H9 (cell line): ENCODE results near the gene OTOS. TPM values are rescaled to one million over a fixed set of nuclear protein-coding genes. Genes with fewer than 3 reads are reported as not detected.

Experiments
- DNase-seq: peaks from one replicate; pipeline ENCODE4 v3.0.0-alpha.2; 2017
- H2AFZ ChIP-seq: one replicate; pipeline ENCODE4 v1.6.1; 2013; ENCODE audit warnings: mild to moderate bottlenecking, low read length, control low read depth, moderate library complexity
- H2AK5ac ChIP-seq: 2 replicates; pipeline ENCODE4 v1.6.1; 2013; ENCODE audit warnings: low read length, control low read depth, mixed read lengths; ENCODE audit not compliant: insufficient read length
- H2BK120ac ChIP-seq: one replicate; pipeline ENCODE4 v1.6.1; 2013; ENCODE audit warnings: low read depth, mild to moderate bottlenecking, low read length, control low read depth, inconsistent platforms; ENCODE audit not compliant: poor library complexity, severe bottlenecking
- H2BK12ac ChIP-seq: 2 replicates; pipeline ENCODE4 v1.6.1; 2013; ENCODE audit warnings: low read length, control low read depth, mixed read lengths, low read depth; ENCODE audit not compliant: insufficient read length
- H2BK15ac ChIP-seq: 2 replicates; pipeline ENCODE4 v1.6.1; 2013; ENCODE audit warnings: low read depth, low read length, control low read depth
- H2BK20ac ChIP-seq: one replicate; pipeline ENCODE4 v1.6.1; 2013; ENCODE audit warnings: low read depth, mild to moderate bottlenecking, low read length, control low read depth, inconsistent platforms; ENCODE audit not compliant: poor library complexity, severe bottlenecking
- H2BK5ac ChIP-seq: 2 replicates; pipeline ENCODE4 v1.6.1; 2013; ENCODE audit warnings: low read length, control low read depth, mixed read lengths; ENCODE audit not compliant: insufficient read length
- H3K14ac ChIP-seq: 2 replicates; pipeline ENCODE4 v1.6.1; 2013; ENCODE audit warnings: low read length, control low read depth; ENCODE audit not compliant: insufficient read depth
- H3K18ac ChIP-seq: 2 replicates; pipeline ENCODE4 v1.6.1; 2013; ENCODE audit warnings: low read depth, mild to moderate bottlenecking, mixed read lengths, low read length, control low read depth; ENCODE audit not compliant: insufficient read length
- H3K23ac ChIP-seq: 2 replicates; pipeline ENCODE4 v1.6.1; 2013; ENCODE audit warnings: low read length, control low read depth, mixed read lengths, low read depth; ENCODE audit not compliant: insufficient read length
- H3K23me2 ChIP-seq: 2 replicates; pipeline ENCODE4 v1.6.1; 2013; ENCODE audit warnings: low read depth, mild to moderate bottlenecking, mixed read lengths, low read length, control low read depth; ENCODE audit not compliant: insufficient read length, poor library complexity, severe bottlenecking
- H3K27ac ChIP-seq: 2 replicates; pipeline ENCODE4 v1.5.1; 2013; ENCODE audit warnings: low read length, control low read depth, mixed read lengths, low read depth; ENCODE audit not compliant: insufficient read length
- H3K27me3 ChIP-seq: 2 replicates; pipeline ENCODE4 v1.6.1; 2013; ENCODE audit warnings: low read length, control low read depth, inconsistent platforms; ENCODE audit not compliant: insufficient read depth
- H3K4ac ChIP-seq: 2 replicates; pipeline ENCODE4 v1.6.1; 2013; ENCODE audit warnings: low read depth, mild to moderate bottlenecking, control low read depth, inconsistent platforms, low read length, moderate library complexity
- H3K4me1 ChIP-seq: 2 replicates; pipeline ENCODE4 v1.6.1; 2013; ENCODE audit warnings: low read length, control low read depth, inconsistent platforms; ENCODE audit not compliant: insufficient read depth
- H3K4me2 ChIP-seq: 2 replicates; pipeline ENCODE4 v1.6.1; 2013; ENCODE audit warnings: low read length, control low read depth, mixed read lengths; ENCODE audit not compliant: insufficient read length, insufficient read depth
- H3K56ac ChIP-seq: 2 replicates; pipeline ENCODE4 v1.6.1; 2013; ENCODE audit warnings: low read depth, mild to moderate bottlenecking, mixed read lengths, low read length, control low read depth; ENCODE audit not compliant: insufficient read length
- H3K79me1 ChIP-seq: 2 replicates; pipeline ENCODE4 v1.6.1; 2013; ENCODE audit warnings: low read depth, mild to moderate bottlenecking, moderate library complexity, low read length, control low read depth, inconsistent platforms; ENCODE audit not compliant: insufficient read depth, poor library complexity, severe bottlenecking
- H3K79me2 ChIP-seq: 2 replicates; pipeline ENCODE4 v1.6.1; 2013; ENCODE audit warnings: low read length, control low read depth, inconsistent platforms; ENCODE audit not compliant: insufficient read depth
- H3K9ac ChIP-seq: 2 replicates; pipeline ENCODE4 v1.6.1; 2013; ENCODE audit warnings: low read length, control low read depth, mixed read lengths; ENCODE audit not compliant: insufficient read length; ENCODE audit errors: extremely low read depth
- H3K9me3 ChIP-seq: one replicate; pipeline ENCODE4 v1.6.1; 2013; ENCODE audit warnings: low read depth, low read length, inconsistent platforms; ENCODE audit not compliant: control insufficient read depth
- H3T11ph ChIP-seq: one replicate; pipeline ENCODE4 v1.6.1; 2013; ENCODE audit warnings: mild to moderate bottlenecking, low read length, control low read depth, inconsistent platforms
- H4K20me1 ChIP-seq: one replicate; pipeline ENCODE4 v1.6.1; 2013; ENCODE audit not compliant: control insufficient read depth, insufficient read length, insufficient read depth
- H4K5ac ChIP-seq: 2 replicates; pipeline ENCODE4 v1.6.1; 2013; ENCODE audit warnings: low read depth, mild to moderate bottlenecking, mixed read lengths, low read length, control low read depth; ENCODE audit not compliant: insufficient read length
- H4K8ac ChIP-seq: replicated peaks from 2 replicates; pipeline ENCODE4 v1.6.1; 2013; ENCODE audit warnings: low read length, control low read depth, mixed read lengths, low read depth; ENCODE audit not compliant: insufficient read length
- H4K91ac ChIP-seq: 2 replicates; pipeline ENCODE4 v1.6.1; 2013; ENCODE audit warnings: low read depth, mild to moderate bottlenecking, moderate library complexity, mixed read lengths, low read length, control low read depth; ENCODE audit not compliant: insufficient read length
- H3K27ac Mint-ChIP-seq, 3 experiments: 2 replicates in 2 of 3; 3 replicates in 1 of 3; pipeline ENCODE4 v1.8.0; 2020 to 2021; ENCODE audit warnings: mixed read lengths in 3 of 3, mild to moderate bottlenecking in 1 of 3, moderate library complexity in 1 of 3
- H3K27me3 Mint-ChIP-seq: 2 replicates; pipeline ENCODE4 v1.8.0; 2021; ENCODE audit warnings: low read depth, mild to moderate bottlenecking, moderate library complexity, mixed read lengths
- H3K36me3 Mint-ChIP-seq, 3 experiments: 2 replicates in 2 of 3; 3 replicates in 1 of 3; pipeline ENCODE4 v1.8.0; 2020 to 2021; ENCODE audit warnings: low read depth in 3 of 3, mixed read lengths in 3 of 3; ENCODE audit not compliant: insufficient read depth in 1 of 3
- H3K4me1 Mint-ChIP-seq, 2 experiments: 2 replicates each; pipeline ENCODE4 v1.8.0; 2020; ENCODE audit warnings: mixed read lengths in 2 of 2
- H3K4me3 Mint-ChIP-seq, 2 experiments: 2 replicates in 1 of 2; 3 replicates in 1 of 2; pipeline ENCODE4 v1.8.0; 2020 to 2021; ENCODE audit warnings: mild to moderate bottlenecking in 2 of 2, mixed read lengths in 2 of 2, moderate library complexity in 1 of 2
- H3K9me3 Mint-ChIP-seq, 2 experiments: 2 replicates in 1 of 2; 3 replicates in 1 of 2; pipeline ENCODE4 v1.8.0; 2020; ENCODE audit warnings: mild to moderate bottlenecking in 2 of 2, mixed read lengths in 2 of 2, moderate library complexity in 1 of 2
- WGBS: extraction: QIAGEN DNeasy Blood & Tissue Kit; methylation state at CpG from one replicate; pipeline ENCODE4 v1.1.7; 2013; ENCODE audit warnings: missing lambda C conversion rate, low lambda C conversion rate, mixed read lengths; ENCODE audit not compliant: insufficient read length; ENCODE audit errors: extremely low coverage; 5-methylcytosine and 5-hydroxymethylcytosine counted together
- total RNA-seq: library from RNA; stranded (reverse); gene quantifications from 2 replicates; pipeline ENCODE4 v1.2.1, GENCODE V29; 2021
- TF ChIP-seq, protein P1 (sequence below): fragments of 200-600 bp; sonication (generic); conservative IDR thresholded peaks from 3 replicates; pipeline ENCODE4 v1.8.0; 2021; ENCODE audit warnings: antibody characterized with exemption, mild to moderate bottlenecking

The OTOS gene
- total RNA-seq, 1 experiment from 2014 or later: not detected

GRCh38 chr2:240134956-240135520 is 5.4 kb downstream of the OTOS start:
- whole genome bisulfite sequencing: no CpG with 5 or more reads among the region's 15 CpGs
- H3K36me3 Mint-ChIP-seq: peaks cover 23 to 40% (median 39%) of the 10 kb centered on the region in 3 experiments

More at GRCh38 chr2:240134956-240135520, 5.4 kb downstream of the OTOS start:
- Histone ChIP-seq H3T11ph (no peak overlapping the region), H4K5ac (no peak overlapping the region), H3K4ac (no peak overlapping the region), H2BK12ac (no peak overlapping the region), H3K9me3 (no peaks in the 10 kb centered on the region), H4K8ac (no peak overlapping the region), H2BK5ac (no peak overlapping the region), H3K4me2 (peak overlapping the region; percentile 92), H3K27ac (no peak overlapping the region), H2AK5ac (no peak overlapping the region), H3K18ac (no peak overlapping the region), H3K23me2 (peaks cover 7% of the 10 kb centered on the region), H4K20me1 (no peaks in the 10 kb centered on the region), H2BK15ac (no peak overlapping the region), H3K23ac (no peak overlapping the region), H3K9ac (peak overlapping the region; percentile 60), H3K27me3 (no peaks in the 10 kb centered on the region; the same call in 1 of the 2 replicates), H3K4me1 (no peaks in the 10 kb centered on the region; the same call in 1 of the 2 replicates), H3K56ac (no peak overlapping the region), H2AFZ (no peak overlapping the region), H2BK120ac (no peak overlapping the region), H3K14ac (no peak overlapping the region; the same call in 1 of the 2 replicates), H3K79me2 (peaks cover 13% of the 10 kb centered on the region; the same call in 1 of the 2 replicates), H2BK20ac (no peak overlapping the region), H4K91ac (no peak overlapping the region), H3K79me1 (no peaks in the 10 kb centered on the region)
- TF ChIP-seq, protein P1, sequence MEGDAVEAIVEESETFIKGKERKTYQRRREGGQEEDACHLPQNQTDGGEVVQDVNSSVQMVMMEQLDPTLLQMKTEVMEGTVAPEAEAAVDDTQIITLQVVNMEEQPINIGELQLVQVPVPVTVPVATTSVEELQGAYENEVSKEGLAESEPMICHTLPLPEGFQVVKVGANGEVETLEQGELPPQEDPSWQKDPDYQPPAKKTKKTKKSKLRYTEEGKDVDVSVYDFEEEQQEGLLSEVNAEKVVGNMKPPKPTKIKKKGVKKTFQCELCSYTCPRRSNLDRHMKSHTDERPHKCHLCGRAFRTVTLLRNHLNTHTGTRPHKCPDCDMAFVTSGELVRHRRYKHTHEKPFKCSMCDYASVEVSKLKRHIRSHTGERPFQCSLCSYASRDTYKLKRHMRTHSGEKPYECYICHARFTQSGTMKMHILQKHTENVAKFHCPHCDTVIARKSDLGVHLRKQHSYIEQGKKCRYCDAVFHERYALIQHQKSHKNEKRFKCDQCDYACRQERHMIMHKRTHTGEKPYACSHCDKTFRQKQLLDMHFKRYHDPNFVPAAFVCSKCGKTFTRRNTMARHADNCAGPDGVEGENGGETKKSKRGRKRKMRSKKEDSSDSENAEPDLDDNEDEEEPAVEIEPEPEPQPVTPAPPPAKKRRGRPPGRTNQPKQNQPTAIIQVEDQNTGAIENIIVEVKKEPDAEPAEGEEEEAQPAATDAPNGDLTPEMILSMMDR: no peak
- peak; percentile 16 for DNase-seq
- peak overlapping the region in 2 of 3 experiments; percentile 64 to 85; a peak in 3 of 7 replicates for H3K27ac Mint-ChIP-seq
- H3K4me1 Mint-ChIP-seq: peaks cover 19 to 27% of the 10 kb centered on the region in 2 experiments
- H3K27me3 Mint-ChIP-seq: peaks cover 18% of the 10 kb centered on the region
- H3K9me3 Mint-ChIP-seq: no peaks in the 10 kb centered on the region
- H3K4me3 Mint-ChIP-seq: peak overlapping the region; percentile 95 to 98
